Stimulated activated CD4-positive, alpha-beta T cell treated with anti-CD3 and anti-CD28 coated beads, Interleukin-12 subunit alpha, Interleukin-12 subunit beta, amount 100 ng/mL, for 48 hours (primary cell): ENCODE measurements around the gene AKAP13.
A peak's percentile ranks its signal among the peaks of the same experiment; 100 is the strongest.
"Not testable (repeated sequence)": the region's sequence is repeated elsewhere in the genome, so short reads cannot be mapped to it uniquely, and the experiment has no call there.

Experiments used
- DNase-seq, 3 donors: peaks; one replicate each; pipeline ENCODE4 v3.0.0-alpha.2; 2020; ENCODE audit warnings: low read depth in 2 of 3, low spot score in 1 of 3

The AKAP13 gene, protein sequence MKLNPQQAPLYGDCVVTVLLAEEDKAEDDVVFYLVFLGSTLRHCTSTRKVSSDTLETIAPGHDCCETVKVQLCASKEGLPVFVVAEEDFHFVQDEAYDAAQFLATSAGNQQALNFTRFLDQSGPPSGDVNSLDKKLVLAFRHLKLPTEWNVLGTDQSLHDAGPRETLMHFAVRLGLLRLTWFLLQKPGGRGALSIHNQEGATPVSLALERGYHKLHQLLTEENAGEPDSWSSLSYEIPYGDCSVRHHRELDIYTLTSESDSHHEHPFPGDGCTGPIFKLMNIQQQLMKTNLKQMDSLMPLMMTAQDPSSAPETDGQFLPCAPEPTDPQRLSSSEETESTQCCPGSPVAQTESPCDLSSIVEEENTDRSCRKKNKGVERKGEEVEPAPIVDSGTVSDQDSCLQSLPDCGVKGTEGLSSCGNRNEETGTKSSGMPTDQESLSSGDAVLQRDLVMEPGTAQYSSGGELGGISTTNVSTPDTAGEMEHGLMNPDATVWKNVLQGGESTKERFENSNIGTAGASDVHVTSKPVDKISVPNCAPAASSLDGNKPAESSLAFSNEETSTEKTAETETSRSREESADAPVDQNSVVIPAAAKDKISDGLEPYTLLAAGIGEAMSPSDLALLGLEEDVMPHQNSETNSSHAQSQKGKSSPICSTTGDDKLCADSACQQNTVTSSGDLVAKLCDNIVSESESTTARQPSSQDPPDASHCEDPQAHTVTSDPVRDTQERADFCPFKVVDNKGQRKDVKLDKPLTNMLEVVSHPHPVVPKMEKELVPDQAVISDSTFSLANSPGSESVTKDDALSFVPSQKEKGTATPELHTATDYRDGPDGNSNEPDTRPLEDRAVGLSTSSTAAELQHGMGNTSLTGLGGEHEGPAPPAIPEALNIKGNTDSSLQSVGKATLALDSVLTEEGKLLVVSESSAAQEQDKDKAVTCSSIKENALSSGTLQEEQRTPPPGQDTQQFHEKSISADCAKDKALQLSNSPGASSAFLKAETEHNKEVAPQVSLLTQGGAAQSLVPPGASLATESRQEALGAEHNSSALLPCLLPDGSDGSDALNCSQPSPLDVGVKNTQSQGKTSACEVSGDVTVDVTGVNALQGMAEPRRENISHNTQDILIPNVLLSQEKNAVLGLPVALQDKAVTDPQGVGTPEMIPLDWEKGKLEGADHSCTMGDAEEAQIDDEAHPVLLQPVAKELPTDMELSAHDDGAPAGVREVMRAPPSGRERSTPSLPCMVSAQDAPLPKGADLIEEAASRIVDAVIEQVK (N-terminal part only)

DNA sequence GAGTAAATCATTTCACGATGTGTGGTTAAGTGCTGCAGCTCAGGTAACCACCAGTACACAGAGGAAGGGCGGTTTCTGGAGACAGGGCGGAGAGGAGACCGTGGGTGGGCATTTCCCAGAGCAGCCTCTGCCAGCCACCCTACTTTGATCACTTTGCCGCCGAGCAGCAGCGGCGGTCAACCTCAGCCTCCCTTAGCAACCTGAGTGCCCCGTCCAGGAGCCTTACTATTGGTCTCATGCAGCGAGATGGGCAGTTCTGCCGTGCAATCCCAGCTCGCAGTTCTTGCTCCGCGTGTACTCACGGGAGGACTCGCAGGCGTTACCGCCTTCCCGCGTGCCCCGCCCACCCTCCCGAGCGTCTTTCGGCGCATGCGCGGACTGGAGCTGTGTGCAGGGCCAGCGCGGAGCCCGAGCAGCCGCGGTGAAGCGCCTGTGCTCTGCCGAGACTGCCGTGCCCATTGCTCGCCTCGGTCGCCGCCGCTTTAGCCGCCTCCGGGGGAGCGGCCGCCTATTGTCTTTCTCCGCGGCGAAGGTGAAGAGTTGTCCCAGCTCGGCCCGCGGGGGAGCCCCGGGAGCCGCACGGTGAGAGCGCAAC lies at the start of gene AKAP13:
AKAP13 (plus strand) TSS at position 387 of the 595 bp plus-strand sequence. CDS start 105,118 bp downstream, outside the sequence.
- peak; percentile 83 to 95 (median 90) for DNase-seq

DNA sequence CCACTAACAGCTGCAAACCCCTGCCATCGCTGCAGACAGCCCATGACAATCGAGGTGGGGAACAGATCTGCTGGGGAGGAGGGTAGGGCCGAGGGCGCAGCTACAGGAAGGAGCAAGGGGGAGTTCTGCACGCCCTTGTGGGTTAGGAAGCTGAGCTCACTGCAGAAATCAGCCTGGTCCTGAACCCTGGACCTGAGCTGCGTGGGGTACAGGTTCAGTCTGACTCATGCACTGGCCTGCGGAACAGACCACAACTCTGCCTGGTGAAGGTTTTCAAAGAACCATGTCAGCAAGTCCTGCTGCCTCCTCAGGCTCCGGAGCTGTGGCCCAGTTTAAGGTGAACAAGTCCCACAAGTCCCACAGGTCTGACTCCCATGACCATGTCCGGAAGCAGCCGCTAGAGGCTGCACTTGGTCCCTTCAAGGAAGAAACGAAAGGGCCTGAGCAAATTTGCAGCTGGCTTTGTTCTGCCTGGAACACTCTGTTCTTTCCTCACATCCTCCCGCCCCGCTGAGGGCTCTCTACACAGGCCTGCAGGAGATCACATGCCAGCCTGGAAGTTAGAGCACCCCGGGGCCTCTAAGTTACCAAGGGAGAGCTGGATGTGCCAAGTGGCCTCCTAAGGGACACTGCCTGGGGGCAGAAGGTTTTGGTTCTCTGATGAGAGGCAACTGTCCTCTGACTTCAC lies 49.4 kb upstream of the AKAP13 start:
- DNase-seq = peak; percentile 45 to 73 (median 68)

- DNase-seq = no peak
These were observed 48.6 kb upstream of the AKAP13 start for GRCh38 chr15:85331655-85332285.

- no peak for DNase-seq
These were observed 47.1 kb upstream of the AKAP13 start for GRCh38 chr15:85333132-85333831.

- no peak for DNase-seq
These were observed 46.2 kb upstream of the AKAP13 start for GRCh38 chr15:85334241-85334640.

DNA sequence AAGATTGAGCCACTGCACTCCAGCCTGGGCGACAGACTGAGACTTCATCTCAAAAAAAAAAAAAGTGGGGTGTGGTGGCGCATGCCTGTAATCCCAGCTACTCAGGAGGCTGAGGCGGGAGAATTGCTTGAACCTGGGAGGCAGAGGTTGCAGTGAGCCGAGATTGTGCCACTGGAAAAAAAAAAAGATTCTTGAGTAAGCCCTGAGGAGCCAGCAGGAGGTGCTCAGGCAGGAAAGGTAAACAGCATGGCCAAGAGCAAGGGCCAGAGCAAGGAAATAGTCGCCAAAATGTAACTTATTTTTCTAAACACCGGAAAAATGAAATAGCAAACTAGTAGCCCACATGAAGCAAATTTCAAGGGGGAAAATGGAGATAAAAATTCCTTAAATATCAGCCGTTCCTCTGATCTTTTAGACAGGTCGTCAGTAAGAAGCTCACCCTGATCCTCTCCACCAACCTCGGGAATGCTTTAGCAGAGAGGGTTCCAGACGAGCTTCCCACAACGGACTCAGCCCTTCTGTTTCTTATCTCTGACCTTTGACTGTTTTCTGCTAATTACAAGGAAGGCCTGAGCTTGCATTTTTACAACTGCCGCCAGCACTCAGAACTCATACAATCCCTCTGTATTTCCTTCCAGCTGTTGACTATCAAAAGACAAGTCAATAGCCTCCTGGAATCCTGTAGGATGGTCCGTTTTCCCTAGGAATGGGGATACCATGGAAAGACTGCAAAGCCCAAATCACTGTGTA lies 45.0 kb upstream of the AKAP13 start:
- DNase-seq = no peak

DNA sequence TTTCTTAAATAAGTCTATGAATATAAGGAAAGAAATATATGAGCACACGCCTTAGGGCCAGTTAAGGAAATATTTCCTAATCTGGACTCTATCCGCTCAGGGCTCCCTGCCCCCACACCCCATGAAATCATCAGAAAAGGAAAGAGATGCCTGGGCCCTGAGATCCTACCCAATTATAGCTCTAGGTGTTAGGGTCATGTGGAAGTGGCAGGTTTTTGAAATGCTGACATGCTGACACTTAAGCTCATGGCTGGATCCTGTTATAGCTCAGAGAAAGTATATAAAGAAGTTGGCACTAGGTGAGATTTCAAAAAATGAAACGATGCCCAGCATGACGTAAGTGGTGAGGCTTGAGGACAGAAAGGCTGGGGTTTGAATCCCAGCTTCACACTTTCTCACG lies 43.5 kb upstream of the AKAP13 start:
- no peak for DNase-seq

DNA sequence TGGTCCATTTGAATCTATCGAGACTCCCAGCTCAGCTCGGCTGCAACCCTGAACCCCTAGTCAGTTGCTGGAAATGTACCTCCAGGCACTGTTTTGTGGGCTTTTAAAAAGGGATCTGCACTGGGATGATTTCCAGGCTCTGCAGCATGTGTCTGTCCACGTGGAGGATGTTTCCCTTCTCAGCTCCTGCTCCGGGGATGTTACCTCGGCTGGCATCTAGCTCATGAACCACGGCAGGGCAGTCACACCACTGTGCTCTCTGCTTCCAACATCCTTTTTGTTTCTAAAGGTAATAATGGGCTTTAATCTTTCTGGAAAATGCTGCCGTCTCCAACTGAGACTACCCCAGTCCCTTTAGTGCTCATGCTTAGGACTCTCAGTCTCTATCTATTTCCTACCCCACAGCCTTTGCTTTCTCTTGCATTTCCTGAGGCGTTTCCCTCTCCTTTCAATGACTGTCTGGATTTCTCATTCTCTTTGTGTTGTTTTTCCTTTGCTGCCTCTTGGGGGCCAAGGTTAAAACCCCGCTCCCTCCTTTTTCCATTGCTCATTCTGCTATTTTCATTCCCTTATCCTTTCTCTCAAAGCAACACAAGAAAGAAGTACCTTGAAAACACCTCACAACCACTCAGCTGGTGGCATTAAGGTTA lies 42.9 kb upstream of the AKAP13 start:
- no peak for DNase-seq

DNA sequence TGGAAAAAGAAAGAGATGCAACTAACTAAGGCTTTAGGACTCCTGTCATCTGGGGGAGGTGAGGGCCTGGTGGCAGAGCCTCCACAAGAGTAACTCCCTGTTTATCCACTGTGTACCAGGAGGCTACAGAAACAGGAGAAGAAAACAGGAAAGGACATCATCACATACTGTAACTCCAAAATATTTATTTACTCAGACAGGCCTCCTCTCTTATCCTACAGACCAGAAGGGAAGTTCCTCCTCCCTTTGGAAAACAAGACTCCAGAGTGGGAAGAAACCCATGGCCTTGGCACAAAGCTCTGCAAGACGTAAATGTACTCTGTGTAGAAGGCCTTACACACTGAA lies 40.1 kb upstream of the AKAP13 start:
- DNase-seq = no peak

- DNase-seq = no peak
These were observed 39.6 kb upstream of the AKAP13 start for GRCh38 chr15:85340852-85341251.

DNA sequence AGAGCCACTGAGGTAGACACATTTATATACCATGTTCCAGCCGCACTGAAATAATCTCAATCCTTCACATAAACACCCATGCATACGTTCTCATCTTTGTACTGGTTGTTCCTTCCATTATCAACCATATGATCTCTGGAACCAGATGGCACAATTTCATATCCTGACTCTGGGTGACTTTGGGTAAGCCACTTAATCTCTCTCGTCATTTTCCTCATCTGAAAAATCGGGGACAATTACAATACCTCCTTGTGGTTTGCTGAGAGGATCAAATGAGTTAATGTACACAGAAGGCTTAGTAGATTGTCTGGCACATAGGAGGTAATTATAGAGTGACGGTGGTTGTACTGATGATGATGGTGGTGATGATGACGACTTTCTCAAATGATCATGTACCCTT lies 38.2 kb upstream of the AKAP13 start:
- DNase-seq = not testable (repeated sequence)

- not testable (repeated sequence) for DNase-seq
These were observed 37.0 kb upstream of the AKAP13 start for GRCh38 chr15:85343443-85343842.

DNA sequence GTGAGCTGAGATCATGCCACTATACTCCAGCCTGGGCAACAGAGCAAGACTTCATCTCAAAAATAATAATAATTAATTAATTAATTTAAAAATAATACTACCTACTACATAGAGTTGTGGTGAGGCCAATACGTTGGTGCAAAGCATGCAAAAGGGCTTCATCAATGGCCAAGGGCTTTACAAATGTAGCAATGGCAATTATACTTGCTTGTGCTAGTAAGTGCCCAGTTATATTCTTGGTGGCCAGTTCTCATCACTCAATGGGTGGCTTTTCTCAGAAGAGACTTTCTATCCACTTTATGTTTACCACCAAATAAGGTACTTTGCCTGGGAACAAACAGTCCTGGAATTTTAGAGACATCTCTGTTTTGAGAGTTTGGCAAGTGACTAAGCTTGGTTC lies 36.2 kb upstream of the AKAP13 start:
- not testable (repeated sequence) for DNase-seq

DNA sequence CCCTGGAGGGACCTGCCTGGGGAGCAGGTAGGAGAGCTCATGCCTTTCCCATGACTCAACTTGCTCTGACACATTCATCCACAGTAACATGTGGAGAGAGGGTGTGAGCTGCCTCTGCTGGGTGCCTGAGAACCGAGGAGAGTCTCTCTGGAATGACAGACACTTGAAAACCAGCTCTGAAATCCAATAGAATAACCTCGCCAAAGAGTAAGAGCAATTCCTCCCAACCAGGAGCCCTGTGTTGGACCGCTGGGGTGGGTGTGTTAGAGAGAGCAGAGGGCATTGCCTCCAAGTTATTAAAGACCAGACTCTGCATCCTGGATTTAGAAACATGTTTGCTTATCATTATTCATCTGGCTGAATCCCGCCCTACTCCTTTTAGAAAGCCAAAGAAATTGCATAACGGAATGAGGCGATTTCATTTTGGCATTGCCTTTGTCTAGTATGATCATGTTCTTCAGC lies 35.7 kb upstream of the AKAP13 start:
- DNase-seq = not testable (repeated sequence)

GRCh38 chr15:85345196-85345918 lies 35.0 kb upstream of the AKAP13 start:
- not testable (repeated sequence) for DNase-seq

- DNase-seq = not testable (repeated sequence)
These were observed 33.8 kb upstream of the AKAP13 start for GRCh38 chr15:85346462-85347084.
